Right atrium auricular region (tissue), 2 donors: ENCODE data around the gene HES4. TPM values are rescaled to one million over a fixed set of nuclear protein-coding genes. Genes with fewer than 3 reads are reported as not detected.

Experiments used
- DNase-seq: peaks from one replicate; pipeline ENCODE4 v3.0.0-alpha.2; 2019; ENCODE audit warnings: low spot score
- H3K27ac ChIP-seq, 2 donors: fragments of 200-600 bp; sonication (generic); 1 replicate in 1 of 2; 2 replicates in 1 of 2; pipeline ENCODE4 v1.5.1; 2016 to 2019
- H3K27me3 ChIP-seq, 2 donors: fragments of 200-600 bp; sonication (generic); one replicate each; pipeline versions ENCODE4 v1.5.1 to v1.6.0; 2017 to 2019
- H3K36me3 ChIP-seq: fragments of 200-600 bp; sonication (generic); one replicate; pipeline ENCODE4 v1.5.1; 2016
- H3K4me1 ChIP-seq, 2 donors: fragments of 200-600 bp; sonication (generic); one replicate each; pipeline versions ENCODE4 v1.5.1 to v1.6.0; 2017 to 2019
- H3K4me3 ChIP-seq, 2 donors: fragments of 200-600 bp; sonication (generic); 1 replicate in 1 of 2; 2 replicates in 1 of 2; pipeline ENCODE4 v1.5.1; 2017 to 2019; ENCODE audit warnings: mild to moderate bottlenecking in 1 of 2, moderate library complexity in 1 of 2
- H3K9me3 ChIP-seq, 2 donors: fragments of 200-600 bp; sonication (generic); one replicate each; pipeline ENCODE4 v1.5.1; 2019
- CTCF ChIP-seq, 2 donors: fragments of 200-600 bp; sonication (generic); IDR thresholded peaks; one replicate each; pipeline ENCODE4 v1.5.1; 2019; ENCODE audit warnings: antibody characterized with exemption in 2 of 2
- total RNA-seq, 2 donors: library from RNA; depleted of rRNA; stranded (reverse); fragments of >200 nt; gene quantifications; one replicate each; pipeline ENCODE4 v1.1.0, GENCODE V29; 2016

The HES4 gene
- total RNA-seq, 2 donors from 2014 or later: 31.8 to 68.4 TPM

GRCh38 chr1:975896-976683 lies 23.8 kb downstream of the HES4 start:
- H3K4me3 ChIP-seq: peak overlapping the region in 1 of 2 donors; percentile 29
- no peaks in the 10 kb centered on the region for H3K9me3 ChIP-seq
- H3K4me1 ChIP-seq: peaks cover 0 to 38% of the 10 kb centered on the region in 2 donors
- DNase-seq: no peak
- peak overlapping the region; percentile 5 to 52 for H3K27ac ChIP-seq
- peaks cover 15% of the 10 kb centered on the region for H3K36me3 ChIP-seq
- H3K27me3 ChIP-seq: peaks cover 0 to 3% of the 10 kb centered on the region in 2 donors
- TF ChIP-seq CTCF (IDR thresholded peaks at IDR 0.05): peak; percentile 28 to 59

DNA sequence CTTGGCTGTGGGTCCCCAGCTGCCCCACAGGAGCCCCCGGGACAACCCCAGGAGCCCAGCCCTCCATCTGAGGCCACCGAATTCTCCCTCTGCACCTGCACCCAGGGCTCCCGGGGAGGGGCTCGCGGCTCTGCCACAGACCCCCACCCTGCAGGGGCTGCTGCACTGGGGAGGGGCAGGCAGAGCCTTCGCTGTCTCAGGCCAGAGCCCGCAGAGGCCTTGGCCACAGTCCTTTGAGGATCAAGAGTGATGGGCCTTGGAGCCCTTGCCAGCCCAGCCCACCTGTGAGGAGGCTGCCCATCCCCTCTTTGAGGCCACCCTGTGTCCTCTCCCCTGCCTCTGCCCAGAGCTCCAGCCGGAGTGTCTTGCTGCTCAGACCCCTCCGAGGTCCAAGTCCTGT lies 24.5 kb downstream of the HES4 start:
- TF ChIP-seq CTCF (IDR thresholded peaks at IDR 0.05): no peak
- DNase-seq: no peak
- H3K36me3 ChIP-seq: peaks cover 15% of the 10 kb centered on the region
- H3K27me3 ChIP-seq: peaks cover 4 to 10% of the 10 kb centered on the region in 2 donors
- no peaks in the 10 kb centered on the region for H3K9me3 ChIP-seq
- peaks cover 0 to 34% of the 10 kb centered on the region in 2 donors for H3K4me1 ChIP-seq
- peak overlapping the region in 1 of 2 donors; percentile 52 for H3K27ac ChIP-seq
- H3K4me3 ChIP-seq: no peak overlapping the region

- peak overlapping the region in 1 of 2 donors; percentile 52 for H3K27ac ChIP-seq
- H3K4me1 ChIP-seq: peaks cover 0 to 29% of the 10 kb centered on the region in 2 donors
- H3K4me3 ChIP-seq: no peak overlapping the region
- H3K27me3 ChIP-seq: peaks cover 4 to 14% of the 10 kb centered on the region in 2 donors
- peaks cover 15% of the 10 kb centered on the region for H3K36me3 ChIP-seq
- no peak for DNase-seq
- no peaks in the 10 kb centered on the region for H3K9me3 ChIP-seq
- TF ChIP-seq CTCF (IDR thresholded peaks at IDR 0.05): no peak
Measured at GRCh38 chr1:974687-975328, 25.1 kb downstream of the HES4 start.

GRCh38 chr1:974293-974640 lies 25.6 kb downstream of the HES4 start:
- H3K9me3 ChIP-seq: no peaks in the 10 kb centered on the region
- DNase-seq: no peak
- H3K4me1 ChIP-seq: peaks cover 0 to 23% of the 10 kb centered on the region in 2 donors
- peaks cover 4 to 14% of the 10 kb centered on the region in 2 donors for H3K27me3 ChIP-seq
- no peak overlapping the region for H3K4me3 ChIP-seq
- peaks cover 10% of the 10 kb centered on the region for H3K36me3 ChIP-seq
- no peak for TF ChIP-seq CTCF (IDR thresholded peaks at IDR 0.05)
- H3K27ac ChIP-seq: no peak overlapping the region

- Histone ChIP-seq H3K27me3 (peaks cover 4 to 14% of the 10 kb centered on the region in 2 donors), H3K4me3 (no peak overlapping the region), H3K36me3 (peaks cover 4% of the 10 kb centered on the region), H3K4me1 (peaks cover 0 to 17% of the 10 kb centered on the region in 2 donors), H3K27ac (no peak overlapping the region), H3K9me3 (no peaks in the 10 kb centered on the region)
- TF ChIP-seq CTCF (IDR thresholded peaks at IDR 0.05): no peak
- DNase-seq: no peak
Measured at GRCh38 chr1:973459-974292, 26.2 kb downstream of the HES4 start.
